Stimulated activated CD4-positive, alpha-beta T cell treated with anti-CD3 and anti-CD28 coated beads, TNF-alpha, amount 100 ng/mL, for 48 hours (primary cell): ENCODE data around the gene ERP44.
"Not testable (repeated sequence)": the region's sequence is repeated elsewhere in the genome, so short reads cannot be mapped to it uniquely, and the experiment has no call there.

Experiments
- DNase-seq, 3 donors: peaks; one replicate each; pipeline ENCODE4 v3.0.0-alpha.2; 2020; ENCODE audit warnings: low read depth in 3 of 3

ERP44 gene

DNA sequence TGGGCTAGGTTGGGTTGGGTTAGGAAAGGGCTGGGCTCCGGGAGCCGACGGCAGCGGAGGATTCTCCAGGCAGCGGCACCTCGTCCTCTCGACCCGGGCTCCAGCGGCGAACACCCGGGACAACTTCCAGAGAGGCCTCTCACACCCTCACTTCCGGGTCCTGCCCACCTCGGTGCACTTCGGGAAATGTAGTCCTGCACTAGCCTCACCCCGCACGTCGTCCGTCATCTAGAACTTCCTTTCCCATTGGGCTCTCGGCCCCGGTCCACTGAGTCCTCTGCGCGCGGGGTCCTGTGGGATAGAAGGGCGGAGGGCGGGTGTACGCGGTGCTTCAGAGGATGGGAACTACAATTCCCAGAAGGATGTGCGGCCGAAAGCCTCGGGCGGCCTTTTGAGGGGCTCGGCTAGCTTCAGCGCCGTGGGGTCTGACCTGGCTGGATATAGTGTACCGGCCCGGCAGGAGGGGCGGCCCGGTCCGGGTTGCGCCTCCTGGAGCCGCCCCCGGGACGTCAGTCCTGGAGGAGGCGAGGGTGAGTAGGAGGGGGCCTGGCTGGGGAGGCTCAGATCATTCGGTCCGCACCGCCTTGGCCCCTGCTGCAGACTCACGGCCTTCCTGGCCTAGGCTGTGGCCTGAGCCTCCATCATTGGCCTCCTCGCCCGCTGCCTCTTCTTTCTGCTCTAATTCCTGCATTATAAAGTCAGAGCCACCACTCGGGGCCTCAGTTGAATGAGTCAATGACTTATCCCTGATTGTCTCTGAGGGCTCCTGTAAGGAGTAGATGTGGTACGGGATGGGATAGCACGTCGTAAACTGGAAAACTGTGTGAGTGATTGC lies at the start of gene ERP44, which contains the start of gene INVS:
Gene ERP44, minus strand, starts transcription at position 114 of the 835 bp plus-strand sequence. CDS start 160 bp downstream, outside the sequence.
Gene INVS, plus strand, starts transcription at position 357 of the 835 bp plus-strand sequence. CDS start 5,279 bp downstream, outside the sequence.
- peak; percentile 94 to 97 (median 94) for DNase-seq

DNA sequence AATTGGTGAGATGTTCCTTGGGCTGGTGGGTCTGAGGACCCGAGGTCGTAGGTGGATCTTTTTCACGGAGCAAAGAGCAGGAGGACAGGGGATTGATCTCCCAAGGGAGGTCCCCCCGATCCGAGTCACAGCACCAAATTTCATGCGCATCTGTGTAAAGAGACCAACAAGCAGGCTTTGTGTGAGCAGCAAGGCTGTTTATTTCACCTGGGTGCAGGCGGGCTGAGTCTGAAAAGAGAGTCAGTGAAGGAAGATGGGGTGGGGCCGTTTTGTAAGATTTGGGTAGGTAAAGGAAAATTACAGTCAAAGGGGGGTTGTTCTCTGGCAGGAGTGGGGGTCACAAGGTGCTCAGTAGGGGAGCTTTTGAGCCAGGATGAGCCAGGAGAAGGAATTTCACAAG lies 47.2 kb upstream of the ERP44 start:
- DNase-seq = not testable (repeated sequence)

- DNase-seq = not testable (repeated sequence)
Observed at GRCh38 chr9:100145167-100145934, 46.6 kb upstream of the ERP44 start.

GRCh38 chr9:100141862-100142261 lies 43.1 kb upstream of the ERP44 start:
- not testable (repeated sequence) for DNase-seq

GRCh38 chr9:100140303-100140702 lies 41.5 kb upstream of the ERP44 start:
- DNase-seq = not testable (repeated sequence)

DNA sequence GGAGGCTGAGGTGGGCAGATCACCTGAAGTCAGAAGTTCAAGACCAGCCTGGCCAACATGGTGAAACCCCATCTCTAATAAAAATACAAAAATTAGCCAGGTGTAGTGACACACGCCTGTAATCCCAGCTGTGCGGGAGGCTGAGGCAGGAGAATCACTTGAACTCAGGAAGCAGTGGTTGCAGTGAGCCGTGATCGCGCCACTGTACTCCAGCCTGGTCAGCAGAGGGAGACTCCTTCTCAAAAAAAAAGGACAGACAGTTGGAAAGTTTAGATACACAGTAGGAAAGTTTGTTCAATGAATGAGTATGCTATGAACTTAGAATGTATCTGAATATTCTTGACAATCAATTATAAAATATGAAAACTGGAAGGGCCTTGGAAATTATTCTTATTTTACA lies 38.0 kb upstream of the ERP44 start:
- not testable (repeated sequence) for DNase-seq

- DNase-seq = no peak
Observed at GRCh38 chr9:100134731-100135130, 35.9 kb upstream of the ERP44 start.

GRCh38 chr9:100131875-100132430 lies 33.2 kb upstream of the ERP44 start:
- no peak for DNase-seq

DNA sequence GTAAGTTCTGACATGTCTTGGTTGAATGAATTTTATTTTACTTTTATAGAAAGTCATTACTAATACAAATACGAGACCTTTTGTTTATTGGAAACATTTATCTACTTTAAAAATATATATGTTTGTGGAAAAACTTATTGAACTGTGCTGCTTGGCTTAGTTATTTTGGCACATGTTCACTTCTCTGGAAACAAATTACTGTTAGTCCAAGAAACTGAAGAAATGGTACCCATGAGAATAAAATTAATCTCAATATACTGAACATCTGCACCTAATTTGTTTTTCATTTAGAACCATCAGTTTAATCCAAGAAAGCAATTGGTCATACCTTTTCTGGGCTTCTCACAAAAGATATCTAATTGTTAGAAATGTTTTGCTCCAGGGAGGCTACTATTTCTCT lies 32.4 kb upstream of the ERP44 start:
- no peak for DNase-seq

DNA sequence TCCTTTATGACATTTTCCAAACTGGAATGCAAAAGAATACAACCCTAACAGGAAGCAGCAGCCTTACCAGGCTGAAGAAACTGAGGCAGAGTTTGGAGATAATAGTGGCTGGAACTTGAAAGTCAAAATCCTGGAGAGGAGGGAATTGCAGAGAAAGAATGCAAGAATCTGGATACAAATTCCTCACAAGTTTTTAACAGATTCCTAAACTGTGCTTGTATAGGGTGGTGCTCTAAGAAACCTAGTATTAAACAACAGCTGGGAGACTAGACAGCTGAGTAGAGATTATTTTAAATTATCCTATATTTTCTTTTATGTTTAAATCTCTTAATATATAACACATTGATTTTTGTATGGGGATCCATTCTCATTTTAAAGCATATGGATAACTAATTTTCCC lies 31.0 kb upstream of the ERP44 start:
- DNase-seq = no peak

DNA sequence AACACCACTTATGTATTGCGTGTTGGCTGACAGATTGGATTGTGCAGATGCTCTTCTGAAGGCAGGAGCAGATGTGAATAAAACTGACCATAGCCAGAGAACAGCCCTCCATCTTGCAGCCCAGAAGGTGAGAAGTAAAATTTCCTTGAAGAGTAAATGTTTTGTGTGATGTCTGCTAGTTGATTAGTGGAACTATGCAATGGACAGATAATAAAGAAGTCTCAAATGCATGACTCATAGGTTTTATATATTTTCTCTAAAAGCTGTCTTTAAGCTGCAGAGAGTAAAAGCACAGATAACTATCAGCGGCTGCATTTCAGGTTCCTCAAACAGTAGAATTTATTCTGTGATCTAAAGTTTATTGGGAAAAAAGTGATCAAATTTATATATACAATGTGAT lies 27.6 kb upstream of the ERP44 start:
- no peak for DNase-seq

GRCh38 chr9:100125910-100126309 lies 27.1 kb upstream of the ERP44 start:
- DNase-seq = no peak

GRCh38 chr9:100125236-100125635 lies 26.4 kb upstream of the ERP44 start:
- no peak for DNase-seq

DNA sequence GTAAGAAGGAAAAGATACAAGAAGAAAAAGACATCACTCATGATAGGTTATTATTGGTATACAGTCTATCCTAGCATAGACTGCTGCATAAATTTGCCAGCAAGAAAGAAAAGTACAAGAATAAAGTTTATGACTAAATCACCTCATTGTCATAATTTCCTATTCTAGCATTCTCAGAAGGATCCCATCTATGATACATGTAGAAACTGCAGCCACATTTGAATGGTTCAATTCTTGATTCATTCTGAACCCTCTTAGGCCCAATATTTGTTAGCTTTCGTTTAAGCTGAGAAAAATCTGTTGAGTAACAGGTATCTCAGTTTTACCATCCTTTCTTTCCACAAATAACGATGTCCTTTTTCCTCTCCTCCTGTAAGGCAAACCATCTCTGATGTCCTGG lies 21.5 kb upstream of the ERP44 start:
- DNase-seq = no peak

DNA sequence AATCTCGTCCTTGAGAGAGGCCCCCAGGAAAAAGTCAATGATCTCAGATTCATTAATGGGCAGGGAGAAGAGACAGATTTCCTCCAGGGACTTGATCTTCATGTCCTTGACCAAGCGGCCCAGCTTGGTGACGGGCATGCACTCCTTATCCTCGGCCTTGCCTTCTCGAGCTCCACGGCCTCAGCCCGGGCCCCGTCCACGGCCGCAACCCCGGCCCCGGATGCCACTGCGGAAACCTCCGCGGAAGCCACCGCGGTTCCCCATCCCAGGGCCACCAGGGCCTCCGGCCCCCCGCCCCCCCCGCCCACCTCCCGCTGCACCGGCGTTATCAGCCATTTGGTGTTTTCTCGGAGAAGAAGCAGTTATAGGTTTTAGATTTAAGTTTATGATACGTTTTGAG lies 18.5 kb upstream of the ERP44 start:
- DNase-seq = no peak

DNA sequence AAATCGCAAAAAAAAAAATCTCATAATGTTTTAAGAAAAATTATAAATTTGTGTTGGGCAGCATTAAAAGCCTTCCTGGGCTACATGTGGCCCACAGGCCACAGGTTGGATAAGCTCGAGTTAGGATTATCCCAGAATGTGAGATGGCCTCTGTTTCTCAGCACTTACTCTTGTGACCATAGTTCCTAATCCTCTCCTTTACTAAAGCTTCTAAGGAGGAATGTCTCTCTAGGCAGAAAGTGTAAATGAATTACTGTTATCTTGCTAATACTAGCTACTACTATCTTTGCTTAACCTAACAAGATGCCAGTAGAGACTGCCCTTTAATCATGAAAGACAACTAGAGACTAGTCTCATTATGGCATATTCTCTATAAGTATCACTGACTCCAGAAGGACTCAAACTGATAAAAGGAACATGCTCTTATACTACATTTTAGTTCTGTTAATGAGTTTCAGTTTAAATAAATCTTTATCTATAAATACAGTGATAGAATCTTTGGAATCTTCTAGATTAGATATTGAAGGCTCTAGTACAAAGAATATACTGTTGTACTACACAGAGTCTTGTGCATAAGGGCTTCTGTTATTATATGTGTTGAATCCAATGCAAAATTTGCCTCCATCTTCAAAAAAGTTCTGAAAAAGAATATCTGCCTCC lies 14.0 kb upstream of the ERP44 start:
- no peak for DNase-seq

GRCh38 chr9:100111235-100111634 lies 12.4 kb upstream of the ERP44 start:
- DNase-seq = no peak

- DNase-seq = no peak
Observed at GRCh38 chr9:100108559-100108958, 9.8 kb upstream of the ERP44 start.

DNA sequence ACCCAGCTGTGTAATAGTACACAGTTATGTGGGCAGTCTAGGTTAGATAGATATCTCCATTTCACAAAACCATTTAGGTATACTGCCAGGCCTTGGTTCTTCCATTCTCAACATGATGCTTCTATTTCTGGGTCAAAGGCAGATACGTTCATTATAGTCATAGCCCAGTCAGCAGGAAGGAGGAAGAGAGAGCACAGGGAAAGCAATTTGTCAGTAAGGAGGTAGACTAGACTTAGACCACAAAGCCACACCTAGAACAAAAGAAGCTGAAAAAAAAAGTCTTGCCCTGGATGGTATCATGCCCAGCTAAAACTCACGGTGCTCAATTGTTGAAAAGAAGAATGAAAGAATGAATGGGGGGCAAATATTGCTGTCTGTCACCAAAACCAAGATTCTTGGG lies 7.8 kb upstream of the ERP44 start:
- no peak for DNase-seq

DNA sequence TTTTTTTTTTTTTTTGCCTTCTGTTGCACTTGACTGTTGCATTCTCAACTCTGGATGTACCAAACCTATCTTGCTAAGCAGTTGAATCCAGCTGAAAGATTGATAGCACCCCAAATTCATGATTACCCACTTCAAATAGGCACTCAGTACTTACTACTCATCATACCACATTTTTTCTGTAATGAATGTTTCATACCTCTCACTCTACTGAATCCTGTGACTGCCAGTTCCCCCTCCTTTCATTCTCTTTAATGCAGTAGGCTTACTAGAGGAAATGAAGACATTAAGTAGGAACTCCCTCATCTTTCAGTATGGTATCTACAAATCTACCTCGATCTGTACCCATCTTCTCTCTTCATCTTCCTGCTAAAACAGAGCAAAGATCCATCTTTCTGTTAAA lies 7.1 kb upstream of the ERP44 start:
- no peak for DNase-seq

- no peak for DNase-seq
Observed at GRCh38 chr9:100104314-100104713, 5.5 kb upstream of the ERP44 start.

- no peak for DNase-seq
Observed at GRCh38 chr9:100101608-100102007, 2.8 kb upstream of the ERP44 start.
